T-cell (primary cell): ENCODE results near the gene FBXL2. TPM values are rescaled to one million over a fixed set of nuclear protein-coding genes. Genes with fewer than 3 reads are reported as not detected.

Source experiments
- ATAC-seq, 4 experiments: fragments of 200-7000 bp in 3 of 4; fragments of 150-1000 bp in 1 of 4; cut with Tn5 transposase; replicated peaks in 1 of 4; 1 replicate in 3 of 4; 2 replicates in 1 of 4; pipeline ENCODE4 v1.10.0; 2021; ENCODE audit warnings: moderate library complexity in 3 of 4, mild to moderate bottlenecking in 2 of 4, moderate number of reproducible peaks in 1 of 4
- CTCF ChIA-PET, 2 donors: fragments of 300-600 bp; sonication (Branson Sonifier 250); formaldehyde crosslinking; loops; one replicate each; lab custom pipeline; 2022; ENCODE audit warnings: antibody characterized with exemption in 2 of 2; lab: Charles Lee
- POLR2A ChIA-PET, 2 donors: fragments of 300-600 bp; sonication (Branson Sonifier 250); formaldehyde crosslinking; loops; one replicate each; lab custom pipeline; 2022; ENCODE audit warnings: antibody characterized with exemption in 2 of 2; lab: Charles Lee
- DNase-seq, 35 experiments: peaks; one replicate each; pipeline versions ENCODE4 v3.0.0 to v3.0.0-alpha.2; 2013 to 2023
- H3K27ac ChIP-seq: one replicate; pipeline ENCODE4 v1.5.1; 2013; ENCODE audit warnings: low read length
- H3K27me3 ChIP-seq, 2 experiments: replicated peaks in 1 of 2; 1 replicate in 1 of 2; 2 replicates in 1 of 2; pipeline versions ENCODE4 v1.6.1 to v1.7.0; 2013; ENCODE audit warnings: low read length in 1 of 2, mixed read lengths in 1 of 2; ENCODE audit not compliant: control insufficient read depth in 2 of 2, insufficient read depth in 2 of 2; ENCODE audit errors: extremely low read depth in 1 of 2
- H3K36me3 ChIP-seq, 2 donors: 1 replicate in 1 of 2; 2 replicates in 1 of 2; pipeline versions ENCODE4 v1.6.1 to v1.7.0; 2013; ENCODE audit warnings: low read length in 1 of 2; ENCODE audit not compliant: control insufficient read depth in 2 of 2, insufficient read depth in 1 of 2; ENCODE audit errors: extremely low read depth in 1 of 2
- H3K4me1 ChIP-seq, 2 experiments: 1 replicate in 1 of 2; 2 replicates in 1 of 2; pipeline versions ENCODE4 v1.6.1 to v1.7.0; 2013; ENCODE audit warnings: low read length in 2 of 2, mixed read lengths in 1 of 2; ENCODE audit not compliant: insufficient read depth in 2 of 2, control insufficient read depth in 1 of 2; ENCODE audit errors: extremely low read depth in 1 of 2
- H3K4me3 ChIP-seq, 2 donors: 1 replicate in 1 of 2; 2 replicates in 1 of 2; pipeline versions ENCODE4 v1.5.1 to v1.7.0; 2013; ENCODE audit warnings: mild to moderate bottlenecking in 2 of 2, low read length in 1 of 2, moderate library complexity in 1 of 2; ENCODE audit not compliant: control insufficient read depth in 1 of 2; ENCODE audit errors: extremely low read depth in 1 of 2
- H3K9me3 ChIP-seq: 2 replicates; pipeline ENCODE4 v1.7.0; 2013
- H3K27ac Mint-ChIP-seq, 2 donors: one replicate each; pipeline ENCODE4 v1.8.0; 2020 to 2021; ENCODE audit warnings: mild to moderate bottlenecking in 2 of 2, mixed read lengths in 2 of 2
- H3K27me3 Mint-ChIP-seq, 2 donors: one replicate each; pipeline ENCODE4 v1.8.0; 2021 to 2022; ENCODE audit warnings: mixed read lengths in 2 of 2
- H3K36me3 Mint-ChIP-seq: one replicate; pipeline ENCODE4 v1.8.0; 2021; ENCODE audit warnings: mixed read lengths
- H3K4me1 Mint-ChIP-seq, 3 donors: one replicate each; pipeline ENCODE4 v1.8.0; 2020 to 2022; ENCODE audit warnings: mixed read lengths in 3 of 3, mild to moderate bottlenecking in 1 of 3
- H3K4me3 Mint-ChIP-seq, 3 donors: one replicate each; pipeline ENCODE4 v1.8.0; 2020 to 2022; ENCODE audit warnings: mild to moderate bottlenecking in 3 of 3, mixed read lengths in 3 of 3, moderate library complexity in 3 of 3
- H3K9me3 Mint-ChIP-seq, 3 donors: one replicate each; pipeline ENCODE4 v1.8.0; 2020 to 2022; ENCODE audit warnings: mixed read lengths in 3 of 3
- WGBS: methylation state at CpG from one replicate; pipeline ENCODE4 v1.1.5; 2013; ENCODE audit warnings: missing lambda C conversion rate; ENCODE audit not compliant: insufficient coverage; 5-methylcytosine and 5-hydroxymethylcytosine counted together
- total RNA-seq, 35 experiments: library from RNA in 6 of 35; stranded (reverse) in 6 of 35; fragments of 120-200 nt in 1 of 35; gene quantifications; one replicate each; pipeline versions ENCODE4 v1.2.1 to v1.2.4 and lab custom pipeline; 2013 to 2026

The FBXL2 gene
- total RNA-seq, 5 donors from 2014 or later (not counting 1 experiment from before 2014, with no cell fraction given) = 0.39 TPM; not detected in 4

DNA sequence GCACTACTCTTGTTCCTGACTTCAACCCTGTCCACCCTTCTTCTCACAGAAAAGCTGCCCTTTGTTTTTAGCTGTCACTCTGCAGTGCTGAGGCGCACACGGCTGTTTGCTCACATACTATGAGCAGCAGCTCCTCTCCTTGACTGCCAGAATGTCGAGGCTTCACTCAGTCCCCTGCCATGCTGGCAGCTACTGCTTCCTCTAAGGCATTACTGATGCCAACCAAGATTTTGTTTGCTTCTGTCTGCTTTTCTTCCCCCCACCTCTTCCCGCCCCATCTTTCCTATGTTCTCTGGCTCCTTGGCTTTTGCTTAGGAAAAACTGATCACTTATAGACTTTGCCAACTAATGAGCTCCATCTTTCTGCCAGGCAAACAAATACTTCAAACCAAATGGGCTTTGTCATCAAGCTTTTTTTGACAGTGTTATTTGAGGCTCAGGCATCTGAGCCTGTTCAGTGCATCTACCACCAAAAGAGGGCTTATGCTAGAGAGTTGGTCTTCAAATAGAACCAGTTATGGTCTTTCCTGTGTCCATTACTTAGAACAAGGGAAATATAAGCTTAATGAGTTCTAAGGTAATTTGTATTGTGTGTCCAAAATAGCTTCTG is 81.0 kb downstream of the FBXL2 start:
- Mint-ChIP-seq H3K4me1 (no peaks in the 10 kb centered on the region), H3K27me3 (peaks cover 4 to 8% of the 10 kb centered on the region in 2 donors), H3K4me3 (no peak overlapping the region), H3K27ac (no peak overlapping the region), H3K9me3 (no peaks in the 10 kb centered on the region), H3K36me3 (no peaks in the 10 kb centered on the region)
- H3K9me3 ChIP-seq = no peaks in the 10 kb centered on the region
- H3K27ac ChIP-seq = no peak overlapping the region
- POLR2A ChIA-PET = no interaction called here
- DNase-seq (no peak), ATAC-seq (no peak)
- H3K36me3 ChIP-seq = no peaks in the 10 kb centered on the region
- H3K27me3 ChIP-seq = peaks cover 0 to 5% of the 10 kb centered on the region in 2 experiments
- H3K4me1 ChIP-seq = no peaks in the 10 kb centered on the region
- WGBS = 81% methylated on average over 4 of the region's 4 CpGs
- CTCF ChIA-PET = interaction anchor here (0.5 to 0.7 kb wide), 3 partner anchors 38 to 284 kb away, joined by 4 to 7 read pairs (median 6); no protein-coding TSS in a partner anchor
- no peak overlapping the region for H3K4me3 ChIP-seq

DNA sequence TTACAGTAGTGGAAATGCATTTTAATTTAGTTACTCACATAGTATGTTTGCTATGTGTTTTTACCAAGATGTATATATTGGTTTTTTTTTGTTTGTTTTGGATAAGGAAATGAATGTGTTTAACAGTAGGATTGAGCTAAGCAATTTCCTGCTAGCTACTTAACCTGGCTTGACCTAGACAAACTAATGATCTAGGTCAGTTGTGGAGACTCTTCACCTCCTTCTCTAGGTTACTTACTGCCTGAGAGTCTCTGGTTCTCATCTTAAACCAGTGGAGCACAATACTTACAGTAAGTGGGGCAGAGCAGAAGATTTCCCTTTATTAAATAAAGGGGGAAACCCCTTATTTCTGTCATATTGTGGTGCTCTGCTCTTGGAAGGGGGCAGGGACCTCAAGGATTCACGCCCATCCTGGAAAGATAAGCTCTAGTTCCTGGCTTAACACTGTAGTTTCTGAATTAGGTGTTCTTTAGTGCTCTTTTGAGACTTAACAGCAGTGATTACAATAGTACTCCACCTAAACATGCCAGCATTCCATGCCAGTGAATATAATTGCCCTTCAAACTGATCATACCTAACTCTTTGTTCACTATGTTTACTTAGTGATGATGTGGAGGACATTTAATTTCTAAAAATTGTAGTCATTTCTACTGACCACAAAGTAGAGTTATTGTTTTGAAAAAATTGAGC is 83.0 kb downstream of the FBXL2 start:
- no peak for DNase-seq
- Mint-ChIP-seq H3K36me3 (no peaks in the 10 kb centered on the region), H3K27me3 (peaks cover 4 to 7% of the 10 kb centered on the region in 2 donors), H3K4me1 (peaks cover 0 to 3% (median 0%) of the 10 kb centered on the region in 3 donors), H3K27ac (no peak overlapping the region), H3K9me3 (no peaks in the 10 kb centered on the region), H3K4me3 (no peak overlapping the region)
- Histone ChIP-seq H3K9me3 (no peaks in the 10 kb centered on the region), H3K4me1 (peaks cover 0 to 4% of the 10 kb centered on the region in 2 experiments), H3K4me3 (no peak overlapping the region), H3K27me3 (peaks cover 0 to 2% of the 10 kb centered on the region in 2 experiments), H3K36me3 (no peaks in the 10 kb centered on the region), H3K27ac (no peak overlapping the region)
- no CpG with 5 or more reads among the region's 1 CpG for WGBS
- ChIA-PET CTCF (no interaction called here), POLR2A (no interaction called here)
- no peak for ATAC-seq

DNA sequence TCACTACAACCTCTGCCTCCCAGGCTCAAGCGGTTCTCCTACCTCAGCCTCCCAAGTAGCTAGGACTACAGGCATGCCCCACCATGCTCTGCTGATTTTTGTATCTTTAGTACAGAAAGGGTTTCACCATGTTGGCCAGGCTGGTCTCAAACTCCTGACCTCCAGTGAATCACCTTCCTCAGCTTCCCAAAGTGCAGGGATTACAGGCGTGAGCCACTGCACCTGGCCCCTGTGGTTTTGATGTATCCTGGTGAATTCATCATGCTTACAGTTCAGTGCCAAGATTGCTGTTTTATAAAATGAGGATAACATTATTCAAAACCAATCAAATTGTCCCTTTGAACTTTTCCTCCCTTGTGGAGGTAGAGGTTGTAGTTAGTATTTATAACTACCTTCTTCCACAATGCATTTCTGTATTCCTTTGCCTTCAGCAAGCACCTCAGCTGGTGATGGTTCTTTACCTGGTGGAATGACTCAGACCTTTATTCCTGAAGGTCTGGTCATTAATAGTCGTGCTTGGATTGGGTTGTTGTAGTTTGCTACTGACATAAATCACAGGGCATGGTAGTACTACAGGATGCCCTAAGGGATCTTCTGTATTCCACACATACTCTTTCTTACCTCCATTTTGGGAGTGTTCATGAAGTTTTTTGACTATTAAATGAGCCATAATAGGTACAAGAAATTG is 86.0 kb downstream of the FBXL2 start:
- CTCF ChIA-PET = interaction anchor here in 1 of 2 donors (0.7 to 1.3 kb wide), 2 partner anchors 10 to 147 kb away, joined by 3 to 4 read pairs; no protein-coding TSS in a partner anchor
- H3K4me3 Mint-ChIP-seq = no peak overlapping the region

DNA sequence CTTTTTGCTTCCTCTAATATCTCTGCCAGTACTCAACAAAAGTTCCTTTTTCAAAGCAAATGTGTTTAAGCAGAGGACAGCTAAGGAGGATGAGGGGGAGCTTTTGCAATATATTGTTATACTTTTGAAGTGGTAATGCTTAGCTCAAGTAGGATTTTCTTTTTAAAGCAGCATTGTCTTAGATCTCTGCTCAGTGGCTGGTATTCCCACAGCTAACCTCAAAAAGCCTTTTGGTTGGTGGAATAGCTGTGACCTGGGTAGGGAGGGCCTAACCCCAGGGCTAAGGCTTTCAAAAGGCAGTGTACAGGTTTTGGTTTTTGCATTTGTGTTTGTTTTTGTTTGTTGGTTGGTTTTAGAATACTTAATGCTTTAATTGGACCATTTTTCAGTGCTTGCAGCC is 86.8 kb downstream of the FBXL2 start:
- H3K4me3 Mint-ChIP-seq = no peak overlapping the region
- POLR2A ChIA-PET = no interaction called here
- Histone ChIP-seq H3K9me3 (no peaks in the 10 kb centered on the region), H3K4me1 (peaks cover 0 to 4% of the 10 kb centered on the region in 2 experiments), H3K27me3 (peaks cover 0 to 2% of the 10 kb centered on the region in 2 experiments), H3K36me3 (no peaks in the 10 kb centered on the region), H3K27ac (no peak overlapping the region), H3K4me3 (no peak overlapping the region)
- ATAC-seq (no peak), DNase-seq (no peak)
- no peak overlapping the region for H3K27ac Mint-ChIP-seq
- H3K27me3 Mint-ChIP-seq = peaks cover 2 to 3% of the 10 kb centered on the region in 2 donors
- H3K36me3 Mint-ChIP-seq = no peaks in the 10 kb centered on the region
- H3K4me1 Mint-ChIP-seq = peaks cover 0 to 3% (median 0%) of the 10 kb centered on the region in 3 donors
- H3K9me3 Mint-ChIP-seq = no peaks in the 10 kb centered on the region
- CTCF ChIA-PET = interaction anchor here in 1 of 2 donors (1.3 kb wide), 1 partner anchor 9 kb away, joined by 4 read pairs; no protein-coding TSS in a partner anchor

More for the DNA sequence above, 86.0 kb downstream of the FBXL2 start:
- H3K9me3 ChIP-seq = no peaks in the 10 kb centered on the region
- H3K27me3 Mint-ChIP-seq = peaks cover 2 to 3% of the 10 kb centered on the region in 2 donors
- H3K27ac ChIP-seq = no peak overlapping the region
- H3K27me3 ChIP-seq = peaks cover 0 to 2% of the 10 kb centered on the region in 2 experiments
- WGBS = no CpG with 5 or more reads among the region's 3 CpGs
- H3K4me1 ChIP-seq = peaks cover 0 to 4% of the 10 kb centered on the region in 2 experiments
- H3K4me3 ChIP-seq = no peak overlapping the region
- H3K4me1 Mint-ChIP-seq = peaks cover 0 to 3% (median 0%) of the 10 kb centered on the region in 3 donors
- H3K36me3 Mint-ChIP-seq = no peaks in the 10 kb centered on the region
- no peaks in the 10 kb centered on the region for H3K36me3 ChIP-seq
- H3K27ac Mint-ChIP-seq = no peak overlapping the region
- no peak for DNase-seq
- ATAC-seq = no peak
- no peaks in the 10 kb centered on the region for H3K9me3 Mint-ChIP-seq
- POLR2A ChIA-PET = no interaction called here

DNA sequence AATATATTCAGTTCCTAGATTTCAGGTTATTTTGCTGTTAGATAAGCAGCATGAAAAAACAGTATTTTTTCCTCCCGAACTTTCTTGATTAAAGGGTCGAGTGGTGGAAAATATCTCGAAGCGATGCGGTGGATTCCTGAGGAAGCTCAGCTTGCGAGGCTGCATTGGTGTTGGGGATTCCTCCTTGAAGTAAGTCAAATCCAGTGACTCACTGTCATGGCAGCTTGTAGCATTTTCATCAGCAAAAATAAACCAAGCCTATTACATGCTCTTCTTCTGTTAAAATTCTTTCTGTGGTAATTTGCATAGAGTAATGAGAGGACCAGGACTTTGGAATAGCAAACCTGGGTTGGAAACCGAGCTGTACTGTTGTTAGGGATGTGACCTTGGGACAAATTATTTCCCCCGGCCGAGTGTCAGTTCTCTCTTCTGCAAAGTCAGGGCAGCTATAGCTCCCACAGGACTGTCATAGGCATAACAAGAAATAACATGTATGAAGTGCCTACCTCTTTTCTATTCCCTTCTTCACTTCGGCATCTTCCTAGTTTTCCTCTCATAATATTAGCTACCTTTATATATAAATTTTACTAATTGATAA is 87.4 kb downstream of the FBXL2 start:
- WGBS = 90% methylated on average over 2 of the region's 10 CpGs
- Mint-ChIP-seq H3K27ac (no peak overlapping the region), H3K9me3 (no peaks in the 10 kb centered on the region), H3K4me1 (peaks cover 0 to 3% (median 0%) of the 10 kb centered on the region in 3 donors), H3K27me3 (peaks cover 0 to 3% of the 10 kb centered on the region in 2 donors), H3K36me3 (no peaks in the 10 kb centered on the region), H3K4me3 (no peak overlapping the region)
- ATAC-seq (no peak), DNase-seq (no peak)
- Histone ChIP-seq H3K4me1 (peaks cover 0 to 4% of the 10 kb centered on the region in 2 experiments), H3K27ac (no peak overlapping the region), H3K27me3 (peaks cover 0 to 2% of the 10 kb centered on the region in 2 experiments), H3K36me3 (no peaks in the 10 kb centered on the region), H3K9me3 (no peaks in the 10 kb centered on the region), H3K4me3 (no peak overlapping the region)
- ChIA-PET POLR2A (no interaction called here), CTCF (no interaction called here)
